GM19239 (cell line): ENCODE data around the gene TAX1BP1.

Experiments used
- DNase-seq: peaks from one replicate; pipeline ENCODE4 v3.0.0; 2011; ENCODE audit warnings: low spot score; ENCODE audit not compliant: insufficient read length
- FAIRE-seq: peaks from 2 replicates; lab custom pipeline; 2011; peaks lifted over from hg19 to GRCh38; lab: Jason Lieb, UNC

Gene TAX1BP1

GRCh38 chr7:27872356-27873275, 132.7 kb downstream of the TAX1BP1 start:
- FAIRE-seq (no peak), DNase-seq (no peak)

DNA sequence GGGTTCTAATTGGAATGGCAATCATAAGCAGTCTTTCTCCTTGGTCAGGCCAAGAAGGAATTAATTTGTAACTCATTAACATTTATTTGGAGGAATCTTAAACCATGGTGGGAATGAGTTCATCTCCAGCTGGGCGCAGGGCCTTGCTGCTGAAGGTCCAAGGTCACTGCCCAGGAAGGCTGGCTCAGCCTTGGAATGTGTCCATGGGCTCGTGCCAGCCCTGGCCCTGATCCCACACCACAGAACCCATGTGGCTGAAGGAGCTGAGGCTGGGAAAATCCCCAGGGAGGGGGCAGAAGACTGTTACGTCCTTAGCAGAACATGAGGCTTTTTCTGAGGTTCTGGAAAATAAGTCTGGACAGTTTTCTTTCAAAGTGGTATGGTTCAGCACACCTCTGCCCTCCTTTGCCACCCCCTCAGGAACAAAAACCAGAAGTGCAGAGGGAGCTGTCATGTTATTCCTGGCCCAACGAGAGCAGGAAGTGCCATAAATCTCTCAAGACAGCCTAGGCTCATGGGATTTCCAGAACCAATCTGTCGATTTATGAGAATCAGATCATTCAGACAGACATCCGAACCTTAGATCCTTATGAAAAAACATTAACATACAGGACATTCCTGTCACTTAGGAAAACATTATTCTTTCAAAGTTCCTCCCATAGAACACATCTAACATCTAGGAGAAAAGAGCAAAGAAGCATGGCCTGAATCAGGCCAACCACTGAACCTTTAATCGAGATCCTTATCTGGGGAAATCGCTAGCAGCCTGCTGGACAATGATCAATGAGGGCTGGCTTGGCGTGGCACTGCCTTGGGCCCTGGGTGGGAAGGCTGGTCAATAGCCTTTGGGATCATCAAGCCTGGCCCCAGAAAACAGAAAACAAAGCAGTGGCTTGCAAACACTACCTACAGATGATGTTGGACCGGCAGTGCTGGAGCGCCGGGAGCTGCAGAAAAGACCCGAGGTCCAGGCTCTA, 134.3 kb downstream of the TAX1BP1 start:
- no peak for DNase-seq
- no peak for FAIRE-seq

- DNase-seq (no peak), FAIRE-seq (no peak)
Observed at GRCh38 chr7:27875061-27875460, 135.1 kb downstream of the TAX1BP1 start.

DNA sequence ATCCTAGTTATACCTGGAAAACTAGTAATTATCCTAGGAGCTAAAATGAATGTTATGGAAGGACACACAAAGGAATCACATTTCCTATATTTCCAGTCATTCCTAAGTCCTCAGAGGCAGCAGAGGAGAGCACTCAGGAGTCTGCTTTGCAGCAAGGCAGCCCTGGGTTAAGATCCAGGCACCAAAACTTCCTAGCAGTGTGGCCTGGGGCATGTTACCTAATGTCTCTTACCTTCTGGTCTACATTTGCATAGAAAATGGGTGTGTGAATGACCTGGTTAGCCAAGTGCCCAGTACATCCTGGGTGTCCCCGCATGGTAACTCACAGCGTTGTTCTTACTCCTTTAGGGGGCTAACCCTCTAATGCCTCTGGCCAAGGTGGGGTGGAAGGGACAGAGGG, 135.9 kb downstream of the TAX1BP1 start:
- FAIRE-seq: no peak
- DNase-seq: no peak

GRCh38 chr7:27876756-27877155, 136.8 kb downstream of the TAX1BP1 start:
- no peak for FAIRE-seq

More at GRCh38 chr7:27876756-27877155, 136.8 kb downstream of the TAX1BP1 start:
- DNase-seq: no peak
